ENCODE measurements around the gene AK5.

The AK5 gene

DNA sequence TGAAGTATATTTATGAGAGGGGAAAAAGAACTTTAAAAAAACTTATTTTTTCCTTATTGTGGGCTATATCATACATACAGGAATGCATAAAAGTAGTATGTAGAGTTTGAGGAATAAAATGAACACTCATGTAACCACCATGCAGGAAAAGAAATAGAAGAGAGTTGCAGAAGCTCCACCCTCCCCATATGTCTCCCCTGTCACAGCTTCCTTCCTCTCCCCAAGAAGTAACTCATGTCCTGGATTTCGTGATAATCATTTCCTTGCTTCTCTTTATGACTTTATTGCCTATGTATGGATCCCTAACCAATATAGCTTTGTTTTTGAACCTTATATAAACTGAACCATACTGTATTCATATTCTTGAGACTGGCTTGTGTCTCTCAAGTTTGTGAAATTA is 274.2 kb downstream of the AK5 start:
- H3K4me3 ChIP-seq (replicated peaks in 1 of 2; ENCODE audit: low read depth in 2 of 2, low read length in 2 of 2) = no peak overlapping the region
- DNase-seq (ENCODE audit: low read depth in 2 of 2) = no peak
- TF ChIP-seq, protein P1, sequence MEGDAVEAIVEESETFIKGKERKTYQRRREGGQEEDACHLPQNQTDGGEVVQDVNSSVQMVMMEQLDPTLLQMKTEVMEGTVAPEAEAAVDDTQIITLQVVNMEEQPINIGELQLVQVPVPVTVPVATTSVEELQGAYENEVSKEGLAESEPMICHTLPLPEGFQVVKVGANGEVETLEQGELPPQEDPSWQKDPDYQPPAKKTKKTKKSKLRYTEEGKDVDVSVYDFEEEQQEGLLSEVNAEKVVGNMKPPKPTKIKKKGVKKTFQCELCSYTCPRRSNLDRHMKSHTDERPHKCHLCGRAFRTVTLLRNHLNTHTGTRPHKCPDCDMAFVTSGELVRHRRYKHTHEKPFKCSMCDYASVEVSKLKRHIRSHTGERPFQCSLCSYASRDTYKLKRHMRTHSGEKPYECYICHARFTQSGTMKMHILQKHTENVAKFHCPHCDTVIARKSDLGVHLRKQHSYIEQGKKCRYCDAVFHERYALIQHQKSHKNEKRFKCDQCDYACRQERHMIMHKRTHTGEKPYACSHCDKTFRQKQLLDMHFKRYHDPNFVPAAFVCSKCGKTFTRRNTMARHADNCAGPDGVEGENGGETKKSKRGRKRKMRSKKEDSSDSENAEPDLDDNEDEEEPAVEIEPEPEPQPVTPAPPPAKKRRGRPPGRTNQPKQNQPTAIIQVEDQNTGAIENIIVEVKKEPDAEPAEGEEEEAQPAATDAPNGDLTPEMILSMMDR (IDR thresholded peaks at IDR 0.05; ENCODE audit: low read depth, low read length) = no peak

DNA sequence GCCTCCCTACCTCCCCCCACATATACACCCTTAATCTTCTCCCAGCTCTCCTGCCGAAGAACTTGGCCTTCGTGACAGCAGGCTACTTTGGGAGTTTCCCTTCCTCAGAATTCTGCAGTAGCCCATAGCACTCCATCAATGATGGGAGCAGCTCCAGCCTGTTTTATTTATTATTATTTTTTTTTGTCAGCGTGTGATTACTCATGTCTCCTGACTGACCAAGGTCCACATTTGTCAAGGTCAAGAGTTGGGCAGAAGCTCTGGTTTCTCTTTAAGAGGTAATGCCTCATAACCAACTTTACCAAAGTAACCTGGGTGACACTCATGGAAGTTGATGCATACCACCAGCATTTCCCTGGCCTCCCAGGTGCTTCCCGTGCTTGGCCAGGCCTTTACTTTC is 275.2 kb downstream of the AK5 start:
- DNase-seq (ENCODE audit: low read depth in 2 of 2) = peak in 1 of 2 donors; percentile 18
- H3K4me3 ChIP-seq (replicated peaks in 1 of 2; ENCODE audit: low read depth in 2 of 2, low read length in 2 of 2) = no peak overlapping the region
- TF ChIP-seq, protein P1 (IDR thresholded peaks at IDR 0.05; ENCODE audit: low read depth, low read length) = no peak

DNA sequence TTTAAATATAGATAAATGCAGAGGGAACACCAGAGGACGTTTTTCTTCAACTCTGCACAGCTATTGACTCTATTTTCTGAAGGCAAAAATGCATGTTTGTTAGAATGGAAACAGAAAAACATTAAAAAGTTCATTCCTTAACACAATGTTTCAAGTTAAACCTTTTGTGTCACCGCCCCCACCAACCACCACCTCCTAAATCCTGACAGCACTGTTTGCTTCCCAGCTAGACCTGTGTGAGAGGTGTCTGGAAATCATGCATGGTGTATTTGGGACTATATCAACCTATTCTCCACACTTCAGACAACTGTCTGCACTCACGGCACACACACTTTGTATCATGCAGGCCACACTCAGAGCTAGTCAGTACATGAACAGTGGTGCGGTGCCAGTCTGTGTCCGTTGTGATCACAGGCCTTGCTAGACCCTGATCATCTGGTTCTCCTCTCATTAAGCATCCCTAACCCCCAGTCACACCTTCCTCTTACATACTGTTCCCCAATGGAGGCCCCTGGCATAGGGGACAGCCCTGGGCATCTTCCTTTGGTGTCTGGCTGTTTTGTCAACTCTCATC is 276.9 kb downstream of the AK5 start:
- TF ChIP-seq, protein P1 (IDR thresholded peaks at IDR 0.05; ENCODE audit: low read depth, low read length) = no peak
- no peak overlapping the region for H3K4me3 ChIP-seq (replicated peaks in 1 of 2; ENCODE audit: low read depth in 2 of 2, low read length in 2 of 2)
- no peak for DNase-seq (ENCODE audit: low read depth in 2 of 2)

DNA sequence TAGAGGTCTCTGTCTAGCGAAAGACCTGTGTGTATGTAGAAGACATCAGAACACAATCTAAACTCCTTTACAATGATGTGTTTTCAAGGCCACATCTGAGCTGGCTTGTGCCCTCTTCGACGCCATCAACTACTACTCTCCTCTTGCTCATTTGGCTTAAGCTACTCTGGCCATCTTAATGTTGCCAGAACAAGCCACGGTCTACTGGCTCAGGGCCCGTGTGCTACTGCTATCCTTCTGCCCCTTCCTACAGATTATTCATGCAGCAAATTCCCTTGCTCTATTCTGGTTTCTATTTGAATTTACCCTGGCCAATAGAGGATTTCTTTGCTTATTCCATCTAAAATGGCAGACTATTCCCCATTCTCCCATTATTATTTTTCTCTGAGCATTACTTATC is 278.9 kb downstream of the AK5 start:
- no peak for DNase-seq (ENCODE audit: low read depth in 2 of 2)
- TF ChIP-seq, protein P1 (IDR thresholded peaks at IDR 0.05; ENCODE audit: low read depth, low read length) = no peak
- no peak overlapping the region for H3K4me3 ChIP-seq (replicated peaks in 1 of 2; ENCODE audit: low read depth in 2 of 2, low read length in 2 of 2)

DNA sequence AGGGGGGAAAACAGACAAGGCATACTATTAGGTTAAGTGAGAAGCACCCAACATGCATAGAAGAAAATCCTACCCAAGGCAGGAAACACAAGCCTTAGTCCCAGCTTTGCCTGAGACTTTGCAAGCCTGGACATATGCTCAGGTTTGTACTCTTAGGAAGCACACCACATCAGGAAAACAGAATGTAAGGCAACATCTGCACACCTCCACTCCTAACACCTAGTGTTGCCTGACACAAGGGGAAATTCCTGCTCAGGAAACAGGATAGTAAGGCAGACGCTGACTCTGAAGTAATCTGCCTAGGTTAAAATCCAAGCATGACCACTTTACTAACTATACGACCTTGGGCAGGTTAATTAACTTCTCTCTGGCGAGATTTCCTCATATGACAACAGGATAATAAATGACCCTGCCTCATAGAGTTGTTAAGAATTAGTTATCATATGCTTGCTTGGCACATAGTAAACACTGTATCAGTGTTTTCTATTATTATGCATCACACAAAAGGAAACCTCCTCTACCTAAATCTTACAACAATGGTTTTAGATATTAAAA is 280.9 kb downstream of the AK5 start:
- DNase-seq (ENCODE audit: low read depth in 2 of 2) = no peak
- TF ChIP-seq, protein P1 (IDR thresholded peaks at IDR 0.05; ENCODE audit: low read depth, low read length) = no peak
- no peak overlapping the region for H3K4me3 ChIP-seq (replicated peaks in 1 of 2; ENCODE audit: low read depth in 2 of 2, low read length in 2 of 2)

DNA sequence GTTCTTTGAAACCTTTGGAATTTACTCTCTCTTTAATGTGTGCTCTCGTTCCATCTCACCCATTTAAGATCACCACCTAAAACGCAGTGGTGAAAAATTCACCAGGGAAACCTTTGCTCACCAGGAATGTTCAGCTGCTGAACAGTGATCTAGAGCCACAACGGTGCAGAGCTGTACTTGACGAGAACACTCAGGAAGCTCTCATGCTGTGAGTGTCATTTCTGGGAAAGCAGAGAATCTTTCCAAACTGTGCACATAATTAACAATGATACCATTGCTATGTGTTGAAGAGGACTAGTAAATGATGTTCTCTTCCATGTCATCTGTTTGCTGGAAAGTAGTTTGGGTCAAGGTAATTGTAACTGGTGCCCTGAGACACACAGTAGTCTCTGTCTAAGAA is 283.5 kb downstream of the AK5 start:
- no peak for DNase-seq (ENCODE audit: low read depth in 2 of 2)
- TF ChIP-seq, protein P1 (IDR thresholded peaks at IDR 0.05; ENCODE audit: low read depth, low read length) = no peak
- no peak overlapping the region for H3K4me3 ChIP-seq (replicated peaks in 1 of 2; ENCODE audit: low read depth in 2 of 2, low read length in 2 of 2)

DNA sequence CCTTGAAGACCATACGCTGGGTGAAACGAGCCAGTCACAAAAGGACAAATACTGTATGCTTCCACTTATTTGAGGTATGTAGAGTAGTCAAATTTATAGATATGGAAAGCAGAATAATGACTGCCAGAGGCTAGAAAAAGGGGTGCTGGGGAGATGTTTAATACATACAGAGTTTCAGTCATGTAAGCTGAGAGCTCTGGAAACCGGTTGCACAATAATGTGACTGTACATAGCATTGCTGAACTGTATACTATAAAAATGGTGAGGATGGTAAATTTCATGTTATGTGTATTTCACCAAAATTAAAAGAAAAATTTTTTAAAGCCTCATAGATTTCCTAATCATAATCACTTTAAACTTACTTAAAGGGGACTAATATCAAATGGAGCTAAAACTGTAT is 289.8 kb downstream of the AK5 start:
- peak in 1 of 2 donors; percentile 18 for DNase-seq (ENCODE audit: low read depth in 2 of 2)
- TF ChIP-seq, protein P1 (IDR thresholded peaks at IDR 0.05; ENCODE audit: low read depth, low read length) = no peak

More for the DNA sequence above, 289.8 kb downstream of the AK5 start:
- no peak overlapping the region for H3K4me3 ChIP-seq (replicated peaks in 1 of 2; ENCODE audit: low read depth in 2 of 2, low read length in 2 of 2)
